Head of caudate nucleus (tissue), 42 donors: ENCODE results near the gene FRYL.

Source experiments
- DNase-seq, 42 donors: peaks; one replicate each; pipeline versions ENCODE4 v3.0.0 to v3.0.0-alpha.2; 2020 to 2021; ENCODE audit warnings: mixed read lengths in 7 of 42
- intact Hi-C: fragments of 100-400 bp; cut with DNase I; formaldehyde crosslinking; loops from one replicate; pipeline ENCODE4 v1.15.0; 2022

The FRYL gene

DNA sequence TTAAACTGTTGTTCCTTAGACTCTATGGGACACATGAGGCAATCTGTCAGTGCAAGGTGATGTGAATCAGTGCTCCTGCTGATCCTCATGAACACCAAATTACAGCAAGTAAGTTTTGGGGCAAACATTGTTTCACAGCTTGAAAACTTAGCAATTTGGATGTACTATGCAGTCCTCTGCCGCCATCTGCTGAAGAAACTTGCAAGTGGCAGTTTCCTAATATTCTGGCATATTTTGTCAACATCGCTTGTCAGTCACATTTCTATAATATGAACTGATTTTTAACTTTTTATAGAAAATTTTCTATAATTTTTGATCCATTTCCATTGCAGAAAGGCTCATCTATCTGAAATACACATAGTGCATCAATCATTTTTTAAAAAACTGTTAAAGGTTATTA lies 233.7 kb downstream of the FRYL start:
- intact Hi-C loops: loop anchor here (10.0 kb wide), 1 partner anchor 202 kb away; the partner anchor contains the start of gene SLAIN2
- DNase-seq: peak in 37 of 42 donors; percentile 15 to 76 (median 50)

GRCh38 chr4:48543796-48544195 lies 236.3 kb downstream of the FRYL start:
- peak in 6 of 42 donors; percentile 13 to 52 (median 34) for DNase-seq
- intact Hi-C loops: loop anchor here (10.0 kb wide), 1 partner anchor 199 kb away; the partner anchor contains the start of gene SLAIN2

- intact Hi-C loops: loop anchor here (10.0 kb wide), 1 partner anchor 198 kb away; the partner anchor contains the start of gene SLAIN2
- no peak for DNase-seq
Measured at GRCh38 chr4:48542888-48543287, 237.2 kb downstream of the FRYL start.

- intact Hi-C loops: no loop called here
- DNase-seq: no peak
Measured at GRCh38 chr4:48539597-48539996, 240.5 kb downstream of the FRYL start.

DNA sequence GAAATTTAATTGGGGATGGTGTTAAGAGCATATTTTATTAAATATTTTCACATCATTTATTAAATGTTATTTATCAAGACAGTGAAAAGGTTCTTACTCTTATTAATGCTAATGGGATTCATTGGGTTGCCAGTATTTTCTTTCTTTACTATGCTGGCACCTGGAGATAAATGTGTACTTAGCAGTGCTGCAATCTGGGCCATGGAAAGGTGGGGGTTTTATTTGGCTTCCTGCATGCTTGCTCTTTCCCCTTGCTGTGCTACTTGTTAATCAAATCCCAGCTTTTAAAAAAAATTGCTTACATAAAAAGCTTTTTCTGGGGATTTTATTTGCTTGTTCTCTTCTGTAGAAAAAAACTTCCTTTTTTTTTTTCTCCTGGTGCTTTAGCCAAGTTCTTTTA lies 241.7 kb downstream of the FRYL start:
- DNase-seq: peak in 1 of 42 donors; percentile 7
- intact Hi-C loops: no loop called here

- DNase-seq: no peak
- intact Hi-C loops: no loop called here
Measured at GRCh38 chr4:48526406-48526805, 253.7 kb downstream of the FRYL start.

- intact Hi-C loops: no loop called here
- no peak for DNase-seq
Measured at GRCh38 chr4:48518143-48518542, 261.9 kb downstream of the FRYL start.

GRCh38 chr4:48509543-48509942 lies 270.5 kb downstream of the FRYL start:
- peak in 2 of 42 donors; percentile 11 to 54 for DNase-seq
- intact Hi-C loops: no loop called here

GRCh38 chr4:48506716-48507115 lies 273.4 kb downstream of the FRYL start:
- intact Hi-C loops: no loop called here
- DNase-seq: no peak

DNA sequence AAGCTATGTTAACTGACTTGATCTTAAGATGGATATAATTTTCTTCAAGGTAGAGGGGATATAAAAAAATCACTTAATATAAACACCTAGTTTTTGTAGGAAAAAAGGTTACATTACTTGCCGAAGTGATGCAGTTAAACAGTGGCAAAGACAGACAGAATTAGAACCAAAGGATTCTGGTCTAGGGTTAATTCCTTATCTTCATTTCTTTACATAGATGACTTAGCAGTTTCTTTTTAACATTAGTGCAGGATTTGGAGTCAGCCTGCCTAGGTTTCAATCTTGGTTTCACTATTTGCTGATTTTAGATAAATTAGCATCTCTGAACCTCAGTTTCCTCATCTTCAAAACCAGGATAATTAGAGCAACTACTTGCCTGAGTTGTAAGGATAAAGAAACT lies 275.7 kb downstream of the FRYL start:
- no peak for DNase-seq
- intact Hi-C loops: no loop called here

DNA sequence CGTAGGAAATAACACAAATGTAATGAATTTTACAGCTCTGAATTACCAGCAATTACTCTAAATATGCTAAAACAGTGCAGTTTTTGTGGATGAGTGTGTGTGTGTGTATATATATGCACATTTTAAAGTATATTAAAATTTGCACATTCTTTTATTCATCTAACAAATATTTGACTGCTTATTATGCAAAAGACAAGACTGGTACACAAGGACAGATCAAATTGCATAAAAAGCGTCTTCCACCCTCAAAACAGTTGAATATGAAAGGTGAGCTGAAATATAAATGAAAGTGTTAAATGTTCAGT lies 276.1 kb downstream of the FRYL start:
- intact Hi-C loops: no loop called here
- no peak for DNase-seq

DNA sequence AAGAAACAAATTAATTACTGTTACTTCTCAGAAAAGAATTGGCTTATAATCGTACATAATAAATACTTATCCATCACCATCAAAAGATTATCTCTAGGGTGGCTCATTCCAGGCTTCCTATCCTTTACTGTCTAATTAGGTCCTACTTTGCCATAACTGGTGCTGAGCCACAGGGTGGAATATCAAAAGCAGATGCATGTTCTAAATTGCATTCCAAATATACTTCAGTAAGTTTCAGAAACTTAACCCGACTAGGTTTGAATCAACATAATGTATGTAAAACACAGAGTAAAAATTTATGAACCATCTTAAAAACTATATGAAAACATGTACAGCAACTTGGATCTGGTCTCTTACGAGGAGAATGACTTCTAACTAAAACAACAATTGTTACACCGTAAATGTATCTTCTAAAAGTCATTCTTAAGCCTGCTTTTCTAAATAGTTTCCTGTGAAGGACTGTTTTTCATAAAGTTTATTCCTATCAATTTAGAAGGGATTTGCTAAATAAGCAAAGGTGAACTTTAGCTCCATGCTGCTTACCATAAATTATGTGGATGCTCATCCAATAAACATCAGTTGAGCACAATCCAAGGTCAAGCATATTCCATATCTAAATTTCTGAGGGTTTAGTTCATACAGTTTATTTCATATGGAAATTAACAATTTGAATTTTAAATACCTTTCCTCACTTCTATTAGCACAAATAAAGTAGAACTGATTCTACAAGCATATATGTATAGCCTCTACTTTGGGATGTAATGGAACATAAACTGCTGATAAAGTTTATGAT lies 276.6 kb downstream of the FRYL start:
- intact Hi-C loops: no loop called here
- DNase-seq: no peak

- intact Hi-C loops: no loop called here
- no peak for DNase-seq
Measured at GRCh38 chr4:48499551-48500066, 280.5 kb downstream of the FRYL start.

- no peak for DNase-seq
- intact Hi-C loops: no loop called here
Measured at GRCh38 chr4:48498895-48499294, 281.2 kb downstream of the FRYL start.

- intact Hi-C loops: no loop called here
- no peak for DNase-seq
Measured at GRCh38 chr4:48495941-48496340, 284.1 kb downstream of the FRYL start.

GRCh38 chr4:48493452-48494100 lies 286.5 kb downstream of the FRYL start:
- intact Hi-C loops: no loop called here
- DNase-seq: no peak

DNA sequence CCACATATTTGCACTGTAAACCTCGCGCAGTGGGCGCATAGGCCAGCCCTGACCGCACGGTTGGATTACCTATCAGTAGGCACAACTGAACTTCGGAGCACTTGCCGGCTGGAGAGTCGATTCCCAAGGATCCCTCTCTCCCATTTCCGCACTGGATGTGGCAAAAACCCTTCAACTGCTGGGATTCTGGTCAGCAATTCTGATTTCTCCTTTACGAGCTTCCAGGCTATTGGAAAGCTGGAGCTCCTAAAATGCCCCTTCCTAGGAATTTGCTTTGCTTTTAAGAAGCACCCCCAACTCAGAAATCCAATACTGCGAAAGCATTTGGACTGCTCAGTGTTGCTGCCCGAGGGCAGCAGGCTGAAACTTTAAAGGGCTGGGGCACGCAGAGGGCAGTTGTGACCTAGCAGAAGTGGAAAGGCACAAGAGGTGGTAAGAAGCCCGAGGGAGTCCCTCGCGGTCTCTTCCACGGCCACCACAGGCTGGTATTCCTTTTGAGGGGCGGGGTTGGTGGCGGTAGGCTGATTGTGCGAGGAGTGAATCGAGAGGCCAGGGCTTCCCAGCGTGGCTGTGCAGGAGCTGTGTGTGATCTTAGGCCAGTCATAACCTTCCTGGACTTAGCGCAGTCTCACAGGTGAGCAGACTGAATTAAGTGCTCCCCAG lies 288.4 kb downstream of the FRYL start:
- intact Hi-C loops: no loop called here

GRCh38 chr4:48490680-48491513 lies 289.2 kb downstream of the FRYL start:
- intact Hi-C loops: no loop called here
- DNase-seq: no peak

More for the DNA sequence above, 288.4 kb downstream of the FRYL start:
- DNase-seq: no peak
